Measurements from ENCODE around the gene CPT2.
A peak's percentile ranks its signal among the peaks of the same experiment; 100 is the strongest.

The CPT2 gene

DNA sequence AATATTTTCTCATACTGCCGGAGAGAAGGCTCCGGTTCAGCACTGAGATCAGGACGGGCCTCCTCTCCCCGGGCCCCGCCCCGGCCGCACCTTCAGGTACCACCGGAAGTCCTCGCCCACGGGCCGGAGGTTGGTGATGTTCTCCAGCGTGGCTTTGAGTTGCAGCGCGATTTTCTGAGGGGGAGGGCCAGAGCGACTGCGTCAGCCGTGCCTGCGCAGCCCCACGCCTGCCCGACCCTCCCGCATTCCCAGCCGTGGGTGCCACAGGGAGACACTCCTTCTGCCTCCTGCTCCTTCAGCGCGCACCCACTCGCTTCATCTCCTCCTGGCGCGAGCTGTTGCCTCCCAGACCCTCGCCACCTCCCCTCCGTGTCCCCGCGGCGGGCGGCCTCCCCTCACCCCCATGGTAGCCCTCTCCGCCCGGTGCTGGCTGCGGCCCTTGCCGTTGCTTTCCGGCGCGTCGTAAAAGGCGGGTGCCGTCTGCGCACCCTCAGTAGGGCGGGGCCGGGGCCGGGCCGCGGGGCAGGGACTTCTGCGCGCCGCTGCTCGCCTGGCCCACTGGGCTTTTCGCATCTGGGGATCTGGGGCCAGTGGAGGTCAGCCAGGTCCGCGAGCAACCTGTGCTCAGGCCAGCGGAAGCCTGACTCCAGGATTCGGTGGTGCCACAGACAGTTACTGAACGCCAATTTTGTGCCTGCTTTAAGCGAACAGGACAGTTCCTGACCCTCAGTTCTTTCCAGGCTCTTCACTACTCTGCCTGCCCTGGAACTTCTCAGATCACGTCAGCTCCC, 23.7 kb downstream of the CPT2 start, which contains the start of gene CZIB:
TSS of gene CZIB (minus strand) at position 464 of the 791 bp plus-strand sequence. CDS start at position 405, 59 bp downstream.
- peak; percentile 96 for DNase-seq

- no peak for DNase-seq
These were observed 24.3 kb downstream of the CPT2 start for GRCh38 chr1:53220962-53221286.

DNA sequence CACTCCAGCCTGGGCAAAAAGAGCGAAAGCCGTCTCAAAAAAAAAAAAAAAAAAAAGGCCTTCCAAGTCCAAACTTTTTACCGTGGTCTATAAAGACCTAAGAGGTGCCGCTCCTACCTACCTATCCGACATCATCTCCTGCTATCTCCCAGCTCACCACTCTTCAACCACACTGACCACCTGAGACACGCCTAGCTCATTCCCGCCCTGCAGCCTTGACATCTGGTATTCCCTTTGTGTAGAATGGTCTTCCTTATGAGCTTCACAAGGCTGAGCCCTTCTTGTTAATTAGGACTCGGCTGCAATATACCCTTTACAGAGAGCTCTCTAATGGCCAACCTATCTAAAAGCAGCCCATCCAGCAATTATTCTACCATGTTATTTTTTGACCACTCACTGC, 41.0 kb downstream of the CPT2 start:
- DNase-seq, result no peak

DNA sequence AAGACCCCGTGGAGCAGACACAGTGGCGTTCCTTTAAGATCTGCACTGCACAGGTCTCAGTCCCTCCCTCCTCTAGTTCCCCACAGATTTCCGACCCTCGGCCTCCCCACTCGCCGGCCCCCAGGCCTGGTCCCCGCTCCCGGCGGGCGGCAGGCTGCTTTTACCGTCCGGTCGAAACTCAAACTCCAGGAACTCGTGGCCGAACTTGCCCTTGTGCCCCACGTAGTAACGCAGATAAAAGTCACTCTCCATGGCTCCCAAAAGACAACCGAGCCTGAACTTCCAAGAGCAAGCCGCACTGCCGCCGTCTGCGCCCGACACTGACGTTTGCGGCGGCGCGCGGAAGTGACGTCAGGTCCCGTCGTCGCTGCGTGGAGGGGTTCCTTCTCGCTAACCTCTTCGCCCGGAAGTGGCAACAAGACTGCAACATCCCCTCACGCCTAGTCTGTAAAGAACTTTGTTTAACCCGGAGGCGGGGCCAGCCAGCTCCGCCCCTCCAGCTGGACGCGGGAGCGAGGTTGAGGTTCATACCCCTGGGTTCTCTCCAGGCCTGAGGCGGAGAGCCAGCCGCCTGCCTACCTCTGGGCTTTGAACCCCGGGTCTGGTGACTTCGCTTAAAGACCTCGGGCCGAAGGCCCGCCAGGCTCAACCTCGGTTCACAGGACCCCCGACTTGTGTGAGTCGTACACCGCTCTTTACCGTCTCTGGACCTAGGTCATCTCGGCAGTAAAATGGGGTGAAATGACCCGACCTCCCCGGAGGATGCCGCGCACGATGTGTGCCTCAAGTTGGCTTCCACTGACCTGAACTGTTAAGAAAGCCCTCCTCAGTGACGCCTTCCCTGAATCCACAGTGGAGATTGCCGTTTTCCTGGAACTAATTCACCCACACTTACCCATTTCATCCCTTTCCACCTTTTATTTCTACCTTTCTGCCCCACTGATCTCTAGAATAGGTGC, 41.9 kb downstream of the CPT2 start, which contains the start of gene MAGOH:
TSS of gene MAGOH (minus strand) at position 322 of the 959 bp plus-strand sequence. CDS start at position 252, 70 bp downstream.
- DNase-seq, result peak; percentile 96

- no peak for DNase-seq
These were observed 45.2 kb downstream of the CPT2 start for GRCh38 chr1:53241828-53242227.

DNA sequence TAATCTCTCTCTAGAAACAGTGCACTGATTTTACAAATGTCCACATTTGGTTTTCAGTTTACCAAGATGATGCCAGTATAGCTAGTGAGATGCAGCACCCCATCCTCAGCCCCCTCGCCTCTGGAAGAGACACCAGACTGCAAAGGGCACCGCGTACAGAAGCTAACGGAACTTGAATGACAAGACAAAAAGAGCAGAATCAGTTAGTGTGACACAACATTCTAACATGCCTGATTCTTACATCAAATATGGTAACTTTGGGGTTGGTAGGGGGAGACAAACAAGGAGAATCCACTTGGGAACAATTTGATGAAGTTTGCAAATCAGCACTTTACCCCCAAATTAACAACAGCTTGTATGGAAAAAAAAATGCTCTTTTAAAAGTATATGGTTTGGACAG, 45.8 kb downstream of the CPT2 start:
- no peak for DNase-seq

- DNase-seq, result no peak
These were observed 47.5 kb downstream of the CPT2 start for GRCh38 chr1:53244141-53244540.

DNA sequence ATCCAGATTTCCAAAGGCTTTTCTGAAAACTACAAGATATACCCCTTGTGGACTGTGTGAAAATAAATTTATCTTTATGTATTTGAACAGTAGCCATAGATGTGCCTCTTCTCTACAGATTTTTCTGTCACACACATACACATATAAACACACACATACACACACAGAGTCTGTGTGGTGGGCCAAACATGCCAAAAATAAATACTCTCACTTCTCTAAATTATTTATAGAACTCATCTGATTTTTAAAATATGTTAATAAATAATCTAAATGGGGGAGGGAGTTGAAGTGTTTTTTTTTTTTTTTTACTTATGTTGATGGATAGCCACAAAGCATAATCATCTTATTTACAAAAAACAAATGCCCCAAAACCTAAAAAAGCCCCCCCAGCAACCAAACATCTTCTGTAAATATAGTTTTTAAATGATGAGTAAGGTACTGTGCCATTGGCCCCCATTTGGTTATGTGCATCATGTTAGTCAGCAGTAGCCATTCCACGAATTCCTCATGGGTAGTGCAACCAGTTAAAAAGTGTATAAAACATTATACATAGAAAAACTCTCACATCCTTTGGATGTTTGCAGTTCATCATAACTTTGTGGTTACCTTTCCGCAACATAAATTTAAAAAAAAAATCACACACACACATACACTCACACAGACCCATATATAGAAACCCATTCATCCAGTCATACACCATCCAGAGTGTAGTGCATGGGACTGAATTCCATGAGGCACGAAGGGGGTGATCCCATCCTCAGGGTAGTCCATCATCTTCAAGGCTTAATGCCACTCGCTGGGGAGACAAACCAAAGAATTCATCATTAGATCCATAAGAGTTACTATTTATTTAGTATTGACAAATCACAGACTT, 49.9 kb downstream of the CPT2 start:
- DNase-seq, result no peak

- no peak for DNase-seq
These were observed 53.1 kb downstream of the CPT2 start for GRCh38 chr1:53249706-53250105.

GRCh38 chr1:53250325-53250724, 53.7 kb downstream of the CPT2 start:
- DNase-seq, result no peak

DNA sequence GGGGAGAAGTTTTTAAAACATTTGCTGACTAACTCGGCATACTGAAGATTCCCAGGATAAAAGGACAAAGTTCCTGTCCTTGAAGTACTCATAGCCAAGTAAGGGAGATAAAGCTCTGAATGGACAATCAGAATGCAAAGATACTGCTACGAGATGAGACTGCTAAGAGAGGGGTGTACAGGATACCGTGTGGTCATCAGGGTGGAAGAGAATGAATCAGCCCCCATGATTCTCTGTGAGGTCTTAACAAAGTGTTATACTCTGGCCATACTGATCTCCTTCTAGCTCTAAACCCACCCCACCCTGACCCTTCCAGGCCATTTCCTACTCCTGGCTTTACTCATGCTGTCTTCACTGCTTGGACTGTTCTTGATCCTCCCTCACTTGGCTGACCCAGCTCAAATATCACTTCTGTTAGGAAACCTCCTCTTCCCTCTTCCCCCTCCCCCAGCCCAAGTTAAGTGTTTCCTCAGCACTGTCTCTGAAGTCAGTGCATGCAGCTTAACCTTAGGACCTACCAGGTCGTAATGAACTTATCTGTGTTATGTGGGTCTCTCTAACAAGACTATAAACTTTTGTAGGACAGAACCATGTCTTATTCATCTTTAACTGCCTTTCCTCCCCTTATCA, 57.5 kb downstream of the CPT2 start:
- no peak for DNase-seq

GRCh38 chr1:53255031-53255430, 58.4 kb downstream of the CPT2 start:
- no peak for DNase-seq

- DNase-seq, result no peak
These were observed 60.2 kb downstream of the CPT2 start for GRCh38 chr1:53256511-53257453.

DNA sequence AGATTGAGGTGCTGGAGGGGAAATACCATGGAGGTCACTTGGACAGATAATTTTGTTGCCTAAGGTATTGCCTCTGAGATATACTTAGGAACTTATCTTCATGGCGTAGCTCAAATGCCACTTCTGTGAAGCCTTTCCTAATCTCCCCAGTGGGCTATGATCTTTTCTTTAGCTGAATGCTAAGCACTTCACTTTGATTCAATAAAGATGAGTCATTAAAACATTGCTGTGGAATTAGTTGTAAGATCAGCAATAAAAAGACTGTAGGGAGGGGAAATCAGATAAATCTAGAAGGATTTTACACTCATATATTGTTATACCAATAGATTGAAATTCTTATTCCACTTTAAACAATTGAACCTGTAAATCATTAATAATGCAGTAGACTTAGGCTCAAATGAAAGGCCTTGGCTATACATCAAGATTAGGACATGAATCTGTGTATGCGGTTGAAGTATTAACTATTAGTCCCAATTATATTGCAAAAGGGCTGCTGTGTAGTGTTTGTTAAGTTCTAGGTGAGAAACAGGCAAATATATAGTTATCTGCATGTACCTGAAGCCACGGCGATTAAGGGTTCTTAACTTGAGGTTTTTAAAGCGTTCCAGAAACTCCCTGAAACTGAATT, 60.9 kb downstream of the CPT2 start:
- no peak for DNase-seq

DNA sequence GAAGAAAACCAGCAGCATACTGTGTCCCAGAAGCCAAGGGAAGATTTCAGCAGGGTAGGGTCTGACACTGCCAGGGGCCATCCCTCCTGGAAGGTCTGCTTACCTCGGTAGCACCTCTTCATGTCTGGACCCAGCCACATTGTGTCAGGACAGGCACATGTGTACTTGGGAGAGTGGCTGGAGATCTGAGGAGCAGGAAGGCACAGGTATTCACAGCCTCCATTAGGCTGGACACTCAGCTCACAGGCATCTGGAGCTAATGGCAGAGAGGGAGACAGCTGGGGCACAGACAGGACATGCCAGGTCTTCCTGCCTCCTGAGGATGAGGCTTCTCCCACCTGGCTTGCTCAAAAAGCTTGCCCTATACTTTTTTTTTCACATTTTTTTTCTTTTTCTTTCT, 61.6 kb downstream of the CPT2 start:
- no peak for DNase-seq

- DNase-seq, result no peak
These were observed 63.3 kb downstream of the CPT2 start for GRCh38 chr1:53259932-53260331.

DNA sequence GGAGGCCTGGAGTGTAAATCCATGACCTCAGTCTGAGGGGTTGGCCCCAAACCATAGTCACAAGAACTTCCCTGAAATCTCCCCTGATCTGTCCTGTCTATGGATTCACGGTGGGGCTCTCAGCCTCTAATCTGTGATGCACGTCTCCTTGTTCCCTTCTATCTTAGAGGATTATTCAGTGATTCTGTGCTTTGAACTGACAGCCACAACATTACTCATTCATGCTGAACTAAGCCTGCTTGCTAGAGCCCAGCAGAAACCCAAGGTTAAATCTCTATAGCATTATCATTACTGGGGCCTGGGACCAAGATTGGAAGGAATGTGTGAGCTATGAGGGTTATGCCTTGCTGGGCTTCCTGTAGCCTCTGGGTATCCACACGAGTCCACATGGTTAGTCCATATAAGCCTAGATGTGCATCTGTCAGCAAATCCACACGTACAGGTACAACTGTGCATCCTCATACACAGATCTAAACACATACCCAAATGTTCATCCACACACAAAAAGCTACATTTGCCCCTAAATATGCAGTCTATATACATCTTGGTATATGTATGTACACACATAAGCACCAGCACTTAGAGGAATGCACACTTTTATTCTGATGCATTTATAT, 64.1 kb downstream of the CPT2 start:
- no peak for DNase-seq

DNA sequence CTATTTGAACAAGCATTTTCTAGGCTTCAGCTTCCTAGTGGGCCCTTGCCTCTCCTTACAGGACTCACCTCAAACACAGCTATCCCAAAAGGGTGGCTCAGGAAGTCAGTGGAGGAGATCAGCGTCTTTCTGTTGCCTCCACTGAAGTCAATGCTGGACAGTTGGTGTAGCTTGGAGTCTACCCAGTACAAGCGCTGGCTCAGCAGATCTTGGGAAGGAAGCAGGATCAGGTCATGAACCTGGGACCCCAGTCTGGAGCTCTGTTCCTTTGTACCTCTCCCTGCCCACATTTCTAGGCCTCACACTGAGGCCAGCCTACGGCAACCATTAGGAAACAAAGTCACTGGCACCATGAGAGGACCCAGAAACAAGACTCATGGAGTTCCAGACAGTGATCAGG, 65.4 kb downstream of the CPT2 start:
- DNase-seq, result no peak

Data from activated naive CD4-positive, alpha-beta T cell treated with Interleukin-2 at 50 U/mL for 16 hours (primary cell).